ENCODE measurements around the gene ZNF605.
"Not testable (repeated sequence)": the region's sequence is repeated elsewhere in the genome, so short reads cannot be mapped to it uniquely, and the experiment has no call there.

The ZNF605 gene

GRCh38 chr12:132904718-132905328 is 51.3 kb downstream of the ZNF605 start:
- DNase-seq (ENCODE audit: low read depth): no peak

DNA sequence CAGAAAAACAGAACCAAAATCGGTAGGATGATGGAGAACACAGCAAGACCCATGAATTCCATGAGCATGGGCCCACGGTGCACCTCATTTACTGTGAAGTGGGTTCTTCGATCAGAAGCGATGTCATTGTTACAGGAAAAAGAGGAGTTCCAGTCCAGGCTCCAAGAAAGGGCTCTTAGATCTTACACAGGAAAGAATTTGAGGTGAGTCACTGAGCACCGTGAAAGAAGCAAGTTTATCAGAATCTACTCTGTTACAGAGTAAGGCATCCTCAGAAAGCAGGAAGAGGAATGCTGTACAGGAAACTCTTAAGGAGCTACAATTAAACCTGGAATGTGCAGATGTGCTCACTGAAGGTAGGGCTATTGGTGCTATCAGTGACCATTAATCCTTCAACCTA is 57.1 kb downstream of the ZNF605 start:
- no peak for DNase-seq (ENCODE audit: low read depth)

DNA sequence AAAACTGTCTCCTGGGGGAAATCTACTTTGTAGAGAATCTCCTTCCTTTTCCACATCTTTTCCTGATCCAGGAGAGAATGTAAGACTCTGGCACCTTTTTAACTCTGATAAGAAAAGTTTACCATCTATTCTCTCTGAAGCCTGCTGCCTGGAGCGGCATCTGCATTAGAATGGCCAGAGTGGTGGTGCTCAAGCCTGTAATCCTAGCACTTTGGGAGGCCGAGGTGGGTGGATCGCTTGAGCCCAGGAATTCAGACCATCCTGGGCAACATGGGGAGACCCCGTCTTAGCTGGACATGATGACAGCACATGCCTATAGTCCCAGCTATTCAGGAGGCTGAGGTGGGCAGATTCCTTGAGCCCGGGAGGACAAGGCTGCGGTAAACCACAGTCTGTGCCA is 67.3 kb downstream of the ZNF605 start:
- DNase-seq (ENCODE audit: low read depth): no peak

DNA sequence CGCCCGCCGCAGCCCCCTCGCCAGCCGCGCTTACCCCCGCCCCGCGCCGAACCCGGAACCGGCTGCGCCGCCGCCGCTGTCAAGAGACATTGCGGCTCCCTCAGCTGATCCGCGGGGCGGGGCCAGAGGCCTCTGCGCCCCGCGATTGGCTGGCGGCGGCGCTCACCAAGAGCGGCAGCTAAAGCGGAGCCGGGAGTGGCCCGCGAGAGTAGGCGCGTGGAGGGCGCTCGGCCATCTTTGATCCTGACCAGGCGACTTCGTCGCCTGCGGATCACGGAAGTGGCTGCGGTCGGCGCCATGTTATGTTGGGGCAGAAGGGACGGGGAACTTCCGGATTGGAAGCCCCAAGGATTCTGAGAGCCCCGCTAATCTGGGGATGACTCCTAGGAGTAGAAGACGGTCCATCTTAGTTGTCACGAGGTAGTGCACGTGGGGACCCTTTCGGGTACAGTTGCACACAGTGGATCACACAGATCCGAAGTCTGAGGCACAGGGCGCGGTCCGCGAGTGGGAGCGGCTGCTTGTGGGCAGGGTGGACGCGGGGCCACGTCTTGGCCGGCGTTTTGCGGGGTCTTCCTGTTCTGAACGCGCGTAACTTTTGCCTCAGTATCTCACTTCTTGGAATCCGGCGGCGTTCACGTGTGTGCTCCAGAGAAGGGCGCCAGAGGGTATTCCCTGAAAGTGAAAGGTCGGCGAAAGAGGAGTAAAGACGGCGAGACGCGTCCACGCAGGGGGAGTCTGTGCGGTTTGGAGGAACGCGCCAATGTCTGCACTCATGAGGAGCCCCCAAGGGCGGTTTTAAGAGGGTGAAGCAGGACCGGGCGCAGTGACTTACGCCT is 68.4 kb downstream of the ZNF605 start, which contains the start of gene CHFR:
Gene CHFR, minus strand, starts transcription at position 93 of the 839 bp plus-strand sequence. CDS start 277 bp downstream, outside the sequence.
- DNase-seq (ENCODE audit: low read depth): peak; percentile 95

DNA sequence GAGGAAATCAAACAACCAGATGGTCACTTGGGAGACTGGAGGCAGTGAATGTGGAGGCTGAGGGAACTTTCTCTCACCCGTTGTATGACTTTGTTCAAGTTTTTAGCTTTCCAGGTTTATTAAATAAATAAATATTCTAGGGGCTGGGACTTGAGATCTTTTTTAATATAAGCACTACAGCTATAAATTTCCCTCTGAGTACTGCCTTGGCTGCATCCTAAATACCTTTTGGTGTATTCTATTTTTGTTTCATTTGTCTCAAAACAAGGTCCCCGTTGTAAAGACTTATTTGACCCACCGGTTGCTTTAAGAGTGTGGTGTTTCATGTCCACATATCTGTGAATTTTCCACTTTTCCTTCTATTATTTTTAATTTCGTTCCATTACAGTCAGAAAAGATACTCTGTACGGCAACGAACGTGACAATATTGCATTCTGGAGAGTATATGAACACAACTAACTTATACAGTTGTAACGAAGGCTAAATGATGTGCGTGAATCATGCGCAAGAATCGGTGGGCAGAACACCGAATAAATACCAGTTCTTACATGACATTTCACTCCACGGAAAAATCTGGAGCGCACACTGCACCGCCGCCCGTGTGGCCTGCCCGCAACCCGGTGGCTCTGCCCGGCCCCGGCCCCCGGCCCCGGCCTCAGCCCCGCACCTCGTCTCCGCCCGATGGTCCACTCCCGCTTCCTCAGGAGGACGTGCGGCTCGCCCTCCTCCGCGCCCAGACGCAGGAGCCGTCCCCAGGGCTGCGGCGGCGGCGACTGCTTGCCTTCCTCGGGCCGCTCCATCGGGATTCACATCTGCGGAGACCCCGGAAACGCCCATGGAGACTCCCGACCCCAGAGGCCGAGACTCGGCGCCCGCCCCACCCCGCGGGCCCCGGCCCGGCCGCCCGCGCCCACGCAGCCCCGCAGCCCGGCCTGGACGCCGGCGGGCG is 69.3 kb downstream of the ZNF605 start:
- no peak for DNase-seq (ENCODE audit: low read depth)

GRCh38 chr12:132881818-132882217 is 74.3 kb downstream of the ZNF605 start:
- no peak for DNase-seq (ENCODE audit: low read depth)

DNA sequence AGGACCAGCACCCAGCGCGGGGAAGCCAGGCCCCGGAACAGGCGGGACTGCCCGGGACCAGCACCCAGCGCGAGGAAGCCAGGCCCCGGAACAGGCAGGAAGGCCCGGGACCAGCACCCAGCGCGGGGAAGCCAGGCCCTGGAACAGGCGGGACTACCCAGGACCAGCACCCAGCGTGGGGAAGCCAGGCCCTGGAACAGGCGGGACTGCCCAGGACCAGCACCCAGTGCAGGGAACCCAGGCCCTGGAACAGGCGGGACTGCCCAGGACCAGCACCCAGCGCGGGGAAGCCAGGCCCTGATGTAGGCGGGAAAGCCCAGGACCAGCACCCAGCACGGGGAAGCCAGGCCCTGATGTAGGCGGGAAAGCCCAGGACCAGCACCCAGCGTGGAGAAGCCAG is 81.5 kb downstream of the ZNF605 start:
- DNase-seq (ENCODE audit: low read depth): not testable (repeated sequence)

- no peak for DNase-seq (ENCODE audit: low read depth)
These were observed 81.9 kb downstream of the ZNF605 start for GRCh38 chr12:132874175-132874574.

DNA sequence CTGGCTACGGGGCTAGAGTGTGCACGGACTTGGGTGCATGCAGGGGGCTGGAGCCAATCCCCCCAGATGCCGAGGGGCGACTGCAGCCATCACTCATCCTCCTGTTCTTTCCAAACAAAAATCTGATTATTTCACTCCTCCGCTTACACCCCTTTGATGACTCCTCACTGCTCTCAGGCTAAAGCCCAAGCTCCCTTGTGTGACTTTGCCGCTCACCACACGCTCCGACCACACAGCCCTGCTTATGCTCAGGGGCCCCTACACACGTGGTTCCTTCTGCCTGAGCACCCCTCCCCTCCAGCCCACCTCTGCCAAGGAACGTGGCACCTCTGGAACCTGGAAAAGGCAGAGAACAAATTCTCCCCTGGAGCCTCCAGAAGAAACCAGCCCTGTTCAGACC is 82.4 kb downstream of the ZNF605 start:
- no peak for DNase-seq (ENCODE audit: low read depth)

GRCh38 chr12:132872975-132873421 is 83.1 kb downstream of the ZNF605 start:
- no peak for DNase-seq (ENCODE audit: low read depth)

GRCh38 chr12:132872073-132872855 is 83.8 kb downstream of the ZNF605 start:
- DNase-seq (ENCODE audit: low read depth): no peak

DNA sequence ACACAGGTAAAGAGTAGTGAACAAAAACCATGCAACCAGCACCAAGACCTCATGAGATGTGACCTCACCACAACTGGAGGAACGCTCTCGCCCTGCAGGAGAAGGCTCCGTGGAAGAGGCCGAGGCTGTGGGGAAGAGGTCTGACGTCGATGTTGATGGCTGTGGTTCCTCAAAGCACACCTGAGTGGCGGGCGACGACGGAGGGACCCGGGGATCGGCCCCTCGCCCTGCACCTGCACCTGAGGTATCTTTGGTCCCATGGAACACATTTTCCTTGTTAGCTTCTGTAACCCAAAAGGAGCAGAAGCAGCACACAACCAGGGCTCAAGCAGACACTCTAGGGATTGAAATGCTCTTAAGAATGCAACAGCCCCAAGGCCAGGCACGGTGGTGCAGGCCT is 86.6 kb downstream of the ZNF605 start:
- DNase-seq (ENCODE audit: low read depth): no peak

All from GM04504 (cell line).